Hippocampal formation (tissue), 2 donors: ENCODE measurements around the gene TDRD9.
"Not testable (repeated sequence)": the region's sequence is repeated elsewhere in the genome, so short reads cannot be mapped to it uniquely, and the experiment has no call there.

Experiments
- DNase-seq, 2 donors: peaks; one replicate each; lab custom pipeline; 2025; lab: John Stamatoyannopoulos, UW

TDRD9 gene

GRCh38 chr14:103920981-103921854 is 7.0 kb upstream of the TDRD9 start:
- peak; percentile 77 to 90 for DNase-seq

- DNase-seq: not testable (repeated sequence)
Measured at GRCh38 chr14:103921855-103922200, 6.4 kb upstream of the TDRD9 start.

GRCh38 chr14:103923863-103924262 is 4.4 kb upstream of the TDRD9 start:
- DNase-seq: no peak

DNA sequence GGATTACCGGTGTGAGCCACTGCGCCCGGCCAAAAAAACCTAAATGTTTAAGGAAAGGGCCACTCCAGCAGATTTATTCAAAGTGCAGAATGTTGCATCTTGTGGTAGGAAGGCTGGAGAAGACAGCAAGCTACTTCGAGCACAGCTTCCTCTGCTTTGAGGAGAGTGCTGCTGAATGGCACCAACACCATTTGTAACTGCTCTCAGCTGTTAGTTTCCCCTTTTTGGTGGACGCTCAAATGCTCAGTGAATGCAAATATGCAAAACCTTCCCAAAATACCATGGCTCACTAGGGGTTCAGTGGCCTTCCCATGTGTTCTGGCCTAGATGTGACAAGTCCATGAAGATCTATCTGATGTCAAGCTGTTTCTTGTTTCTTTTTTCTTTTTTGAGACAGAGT is 2.9 kb upstream of the TDRD9 start:
- no peak for DNase-seq

DNA sequence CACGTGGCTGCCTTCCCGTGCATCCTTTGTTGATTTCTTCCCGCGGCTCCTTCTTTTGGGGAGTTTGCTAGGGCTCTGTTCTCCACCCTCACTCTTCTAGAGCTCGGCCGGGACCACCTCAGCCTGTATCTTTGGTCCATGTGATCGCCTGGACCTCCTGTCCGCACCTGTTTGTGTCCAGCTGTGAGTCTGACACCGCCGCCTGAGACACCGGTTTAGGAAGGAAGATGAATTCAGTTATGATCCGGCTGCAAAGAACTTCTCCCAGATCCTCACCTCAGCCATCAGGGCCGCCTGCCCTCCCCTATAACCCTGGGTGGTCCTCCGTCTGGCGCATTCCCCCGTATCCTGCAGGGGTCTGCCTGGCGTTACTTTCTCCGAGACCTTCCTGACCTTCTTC is 690 bp upstream of the TDRD9 start:
- no peak for DNase-seq

DNA sequence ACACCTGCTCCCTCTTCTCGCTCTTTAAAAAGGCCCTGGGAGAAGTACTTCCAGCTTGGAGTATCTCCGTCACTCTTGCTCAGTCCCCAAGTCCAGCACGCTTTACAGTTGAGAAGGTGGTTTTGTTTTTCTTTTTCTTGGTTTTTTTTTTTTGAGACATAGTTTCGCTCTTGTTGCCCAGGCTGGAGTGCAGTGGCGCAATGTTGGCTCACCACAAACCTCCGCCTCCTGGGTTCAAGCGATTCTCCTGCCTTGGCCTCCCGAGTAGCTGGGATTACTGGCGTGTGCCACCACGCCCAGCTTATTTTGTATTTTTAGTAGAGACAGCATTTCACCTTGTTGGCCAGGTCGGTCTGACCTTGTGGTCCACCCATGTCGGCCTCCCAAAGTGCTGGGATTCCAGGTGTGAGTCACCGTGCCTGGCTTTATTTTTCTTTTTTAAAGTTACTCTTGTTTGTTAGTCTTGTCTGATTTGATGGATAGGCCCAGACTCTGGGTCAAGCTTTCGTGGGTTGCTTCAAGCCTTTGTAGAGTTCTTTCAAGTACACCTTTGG is 1.9 kb downstream of the TDRD9 start:
- DNase-seq: no peak

GRCh38 chr14:103931422-103931821 is 3.2 kb downstream of the TDRD9 start:
- no peak for DNase-seq

DNA sequence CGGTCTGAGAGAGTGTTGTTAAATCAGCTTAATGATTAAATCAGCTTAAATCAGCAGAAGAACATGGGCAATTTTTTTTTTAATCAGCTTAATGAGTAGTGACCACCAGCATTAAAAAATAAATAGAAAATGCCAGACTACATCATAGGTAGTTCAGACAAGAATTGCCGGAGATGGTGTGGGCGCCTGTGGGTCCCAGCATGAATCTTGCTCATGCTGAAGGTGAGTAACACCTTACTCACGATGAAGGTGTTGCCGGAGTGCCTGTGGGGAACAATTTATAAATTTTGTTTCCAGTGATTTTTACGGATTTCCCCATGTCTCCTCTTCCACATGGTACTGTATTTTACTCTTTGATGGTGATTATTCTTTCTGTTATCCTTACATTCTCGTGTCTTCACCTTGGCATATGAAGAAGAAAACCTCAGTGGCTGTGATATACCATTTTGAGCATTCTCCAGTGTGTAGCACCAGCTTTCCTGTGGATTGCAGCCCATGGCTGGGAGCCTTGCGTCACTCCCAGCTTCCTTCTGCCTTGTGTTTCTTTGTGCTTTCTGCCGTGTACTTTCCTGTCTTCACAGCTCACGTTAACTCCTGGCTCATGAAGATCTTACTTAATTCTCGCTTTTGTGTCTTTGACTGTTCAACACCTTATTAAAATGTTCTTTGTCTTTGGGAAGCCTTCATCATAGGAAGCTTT is 4.7 kb downstream of the TDRD9 start:
- DNase-seq: no peak

DNA sequence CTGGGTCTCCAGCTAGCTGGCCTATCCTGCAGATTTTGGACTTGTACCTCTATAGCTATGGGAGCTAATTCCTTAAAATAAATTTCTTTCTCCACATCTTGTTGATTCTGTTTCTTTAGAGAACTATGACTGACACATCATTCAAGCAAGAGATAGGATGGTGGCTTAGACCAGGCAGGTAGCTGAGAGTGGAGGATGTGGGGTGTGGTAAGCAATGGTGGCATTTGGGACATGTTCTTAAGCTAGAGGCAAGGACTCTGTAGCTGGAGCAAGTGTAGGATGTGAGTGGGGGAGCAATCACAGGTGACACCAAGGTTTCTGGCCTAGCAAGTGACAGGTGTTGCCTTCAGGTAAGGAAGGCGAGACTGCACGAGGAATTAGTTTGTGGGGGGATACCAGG is 6.8 kb downstream of the TDRD9 start:
- no peak for DNase-seq

- DNase-seq: no peak
Measured at GRCh38 chr14:103941462-103941861, 13.2 kb downstream of the TDRD9 start.

GRCh38 chr14:103941973-103942736 is 13.9 kb downstream of the TDRD9 start, which contains the start of gene RD3L:
RD3L (minus strand) TSS chr14:103942529; CDS start chr14:103941695, 834 bp downstream.
- DNase-seq: no peak

- no peak for DNase-seq
Measured at GRCh38 chr14:103943673-103944072, 15.4 kb downstream of the TDRD9 start.

DNA sequence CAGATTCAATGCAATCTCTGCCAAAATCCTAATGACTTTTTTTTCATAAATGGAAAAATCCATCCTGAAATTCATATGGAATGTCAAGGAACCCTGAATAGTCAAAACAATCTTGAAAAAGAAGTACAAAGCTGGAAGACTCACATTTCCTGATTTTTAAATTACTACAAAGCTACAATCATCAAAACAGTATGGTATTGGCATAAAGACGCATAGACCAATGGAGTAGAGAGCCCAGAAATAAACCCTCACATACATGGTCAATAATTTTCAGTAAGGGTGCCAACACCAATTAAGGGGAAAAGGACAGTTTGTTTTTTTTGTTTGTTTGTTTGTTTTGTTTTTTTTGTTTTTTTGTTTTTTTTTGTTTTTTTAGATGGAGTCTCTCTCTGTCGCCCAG is 18.7 kb downstream of the TDRD9 start:
- DNase-seq: no peak

GRCh38 chr14:103948442-103948841 is 20.2 kb downstream of the TDRD9 start:
- no peak for DNase-seq

DNA sequence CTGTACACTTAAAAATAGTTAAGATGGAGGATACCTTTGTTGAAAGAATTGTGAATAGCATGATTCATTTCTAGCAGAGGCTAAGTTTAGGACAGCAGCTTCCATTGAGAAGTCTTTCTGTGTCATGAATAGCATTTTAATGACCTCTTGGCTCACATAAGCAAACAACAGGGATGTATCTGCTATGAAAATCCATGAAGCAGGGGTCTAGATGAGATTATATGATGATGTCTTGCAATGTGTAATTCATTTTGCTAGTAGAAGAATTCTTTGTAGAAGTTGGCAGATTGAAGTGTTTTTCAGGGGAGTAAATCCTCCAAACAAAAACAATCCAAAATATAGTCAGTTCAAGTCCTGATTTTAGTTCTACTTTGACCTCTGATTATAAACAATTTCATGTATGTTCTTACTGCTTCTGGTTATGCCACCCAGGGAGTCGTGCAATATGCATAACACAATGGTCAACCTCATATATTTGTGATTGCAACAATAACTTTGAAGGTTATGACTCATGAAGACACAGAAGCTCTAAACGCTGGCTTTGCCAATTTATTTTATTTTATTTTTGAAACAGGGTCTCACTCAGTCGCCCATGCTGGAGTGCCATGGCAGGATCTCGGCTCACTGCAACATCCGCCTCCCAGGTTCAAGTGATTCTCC is 21.0 kb downstream of the TDRD9 start:
- DNase-seq: no peak

DNA sequence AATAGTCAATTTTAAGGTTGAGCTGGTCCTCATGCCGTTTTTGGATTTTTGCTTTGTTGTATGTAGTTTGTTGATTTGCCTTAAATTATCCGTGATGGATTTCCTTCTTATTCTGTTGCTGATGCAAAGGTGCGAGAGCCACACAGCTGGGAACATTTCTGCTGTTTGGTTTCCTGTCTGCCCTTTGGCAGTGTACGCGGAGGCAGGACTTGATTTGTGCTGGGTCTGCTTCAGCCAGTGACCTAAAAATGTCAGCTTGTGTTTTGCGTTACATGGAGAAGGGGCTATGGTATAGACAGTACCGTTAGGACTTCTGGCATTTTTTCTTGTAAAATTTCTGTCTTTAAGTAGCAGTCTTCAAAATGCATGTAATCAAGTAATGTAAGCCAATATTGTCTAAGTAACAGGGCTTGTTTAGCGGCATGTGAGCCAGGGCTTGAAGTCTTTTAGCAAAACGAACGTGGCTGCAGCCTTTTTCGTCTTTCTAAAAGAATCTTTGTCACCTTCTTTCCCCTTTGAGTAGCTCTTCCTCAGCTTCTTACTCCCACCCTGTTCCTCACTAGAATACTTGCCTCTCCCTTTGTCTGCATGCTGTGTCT is 32.3 kb downstream of the TDRD9 start:
- no peak for DNase-seq

DNA sequence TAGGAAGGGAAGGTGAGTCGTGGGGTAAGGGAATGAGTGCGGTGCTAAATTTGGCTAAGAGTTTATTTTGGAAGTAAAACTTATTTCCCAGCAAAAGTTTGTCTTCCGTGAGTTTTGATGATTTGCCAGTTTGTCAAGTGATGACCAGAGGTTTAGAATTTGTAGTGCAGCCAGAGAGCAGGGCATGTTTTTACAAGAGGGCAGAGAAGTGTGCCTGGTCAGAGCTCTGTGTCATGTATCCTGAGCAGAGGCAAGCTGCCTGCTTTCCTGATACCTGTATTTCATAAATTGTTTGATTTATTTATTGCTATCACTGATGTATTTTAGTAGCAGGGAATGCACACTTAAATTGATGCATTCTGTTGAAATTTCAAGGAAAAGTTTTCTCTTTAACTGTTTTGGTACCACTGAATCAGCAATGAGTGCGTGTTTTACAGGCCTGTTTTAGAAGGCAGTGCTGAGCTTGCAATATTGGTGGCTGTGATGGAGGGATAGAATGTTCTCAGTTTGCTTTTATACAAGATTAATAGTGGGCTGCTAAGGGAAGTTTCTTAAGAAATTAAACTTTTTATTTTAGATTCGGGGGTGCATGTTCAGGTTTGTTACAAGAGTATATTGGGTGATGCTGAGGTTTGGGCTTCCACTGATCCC is 33.8 kb downstream of the TDRD9 start:
- DNase-seq: no peak

GRCh38 chr14:103966631-103967030 is 38.4 kb downstream of the TDRD9 start:
- DNase-seq: no peak

DNA sequence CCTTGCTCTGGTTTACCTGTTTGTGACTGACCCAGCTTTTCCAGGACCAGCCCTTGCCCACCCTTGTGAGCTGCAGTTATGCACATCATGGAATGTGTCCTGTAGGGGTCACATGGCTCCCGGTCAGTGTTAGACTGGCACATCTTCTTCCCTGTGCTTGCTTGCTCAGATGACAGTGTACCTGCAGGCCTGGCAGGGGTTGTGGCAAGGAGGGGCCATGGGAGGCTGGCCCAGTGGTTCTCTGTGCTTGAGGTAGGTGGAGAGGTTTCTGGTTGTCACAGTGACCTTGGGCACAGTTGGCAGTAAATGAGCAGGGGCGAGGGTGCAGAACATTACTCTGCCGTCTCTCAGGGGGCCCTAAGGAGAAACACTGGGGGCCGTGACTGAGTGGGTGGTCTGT is 41.7 kb downstream of the TDRD9 start:
- no peak for DNase-seq

GRCh38 chr14:103973354-103973753 is 45.1 kb downstream of the TDRD9 start:
- no peak for DNase-seq

- DNase-seq: no peak
Measured at GRCh38 chr14:103974575-103974974, 46.3 kb downstream of the TDRD9 start.
